H4 (cell line): Measurements from ENCODE around the gene MRPL11. TPM values are rescaled to one million over a fixed set of nuclear protein-coding genes. Genes with fewer than 3 reads are reported as not detected.
"Not testable (repeated sequence)": the region's sequence is repeated elsewhere in the genome, so short reads cannot be mapped to it uniquely, and the experiment has no call there.

ENCODE experiments used
- DNase-seq: peaks from one replicate; pipeline ENCODE4 v3.0.0-alpha.2; 2015; ENCODE audit warnings: low spot score
- total RNA-seq: library from RNA; depleted of rRNA; stranded (reverse); fragments of >200 nt; shearing (Covaris generic); gene quantifications from 2 replicates; pipeline ENCODE4 v1.2.3, GENCODE V29; 2014

Gene MRPL11
- total RNA-seq, 1 experiment from 2014 or later: 77.7 TPM

DNA sequence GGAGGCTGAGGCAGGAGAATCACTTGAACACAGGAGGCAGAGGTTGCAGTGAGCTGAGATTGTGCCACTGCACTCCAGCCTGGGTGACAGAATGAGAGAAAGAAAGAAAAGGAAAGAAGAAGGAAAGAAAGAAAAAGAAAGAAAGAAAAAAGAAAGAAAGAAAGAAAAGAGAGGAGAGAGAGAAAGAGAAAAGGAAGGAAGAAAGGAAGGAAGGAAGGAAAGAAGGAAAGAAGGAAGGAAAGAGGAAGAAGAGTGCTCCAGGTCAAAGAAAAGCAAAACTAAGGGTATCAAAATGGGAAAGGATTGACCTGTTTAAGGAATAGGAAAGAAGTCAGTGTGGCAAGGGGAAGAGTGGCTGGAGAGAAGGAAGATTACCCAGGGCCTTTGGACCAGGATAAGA is 7.4 kb downstream of the MRPL11 start:
- DNase-seq: not testable (repeated sequence)

DNA sequence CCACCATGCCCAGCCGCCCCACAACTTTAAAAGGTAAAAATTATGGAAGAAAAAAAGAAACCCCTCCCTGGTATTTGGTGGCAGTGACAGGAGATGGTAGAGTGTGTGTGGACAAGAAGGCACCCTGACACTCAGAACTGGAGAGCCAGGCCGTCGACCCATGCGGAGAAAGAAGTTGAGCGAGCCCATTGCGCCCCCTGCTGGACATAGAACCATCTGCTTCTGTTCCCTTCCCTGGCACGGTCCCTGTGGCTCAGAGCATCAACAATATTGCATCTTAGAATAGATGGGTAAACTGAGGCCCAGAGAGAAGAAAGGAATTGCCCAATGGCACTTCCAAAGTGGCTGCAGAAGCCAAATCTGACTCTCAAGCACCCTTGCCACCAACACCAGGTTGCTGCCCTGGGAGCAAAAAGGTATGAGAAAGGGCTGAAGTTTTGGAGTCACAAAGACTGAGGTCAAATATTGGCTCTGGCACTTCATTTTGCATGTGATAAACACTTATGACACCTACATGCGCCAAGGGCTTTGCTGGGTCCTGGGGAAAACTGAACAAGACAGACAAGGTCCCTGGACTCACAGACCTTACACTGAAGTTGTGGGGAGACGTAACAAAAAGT is 8.6 kb downstream of the MRPL11 start:
- peak; percentile 38 for DNase-seq

DNA sequence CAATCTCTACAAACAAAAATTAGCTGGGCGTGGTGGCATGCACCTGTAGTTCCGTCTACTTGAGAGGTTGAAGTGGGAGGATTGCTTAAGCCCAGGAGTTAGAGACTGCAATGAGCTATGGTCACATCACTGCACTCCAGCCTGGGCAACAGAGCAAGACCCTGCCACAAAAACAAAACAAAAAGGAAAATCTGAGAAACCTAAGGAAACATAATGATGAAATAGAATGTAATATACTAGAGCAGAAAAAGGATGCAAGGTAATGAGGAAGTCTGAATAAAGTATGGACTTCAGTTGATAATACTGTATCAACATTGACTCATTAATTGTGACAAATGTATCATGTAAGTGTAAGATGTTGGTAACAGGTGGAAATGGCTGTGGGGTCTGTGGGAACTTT is 9.7 kb downstream of the MRPL11 start:
- DNase-seq: no peak

DNA sequence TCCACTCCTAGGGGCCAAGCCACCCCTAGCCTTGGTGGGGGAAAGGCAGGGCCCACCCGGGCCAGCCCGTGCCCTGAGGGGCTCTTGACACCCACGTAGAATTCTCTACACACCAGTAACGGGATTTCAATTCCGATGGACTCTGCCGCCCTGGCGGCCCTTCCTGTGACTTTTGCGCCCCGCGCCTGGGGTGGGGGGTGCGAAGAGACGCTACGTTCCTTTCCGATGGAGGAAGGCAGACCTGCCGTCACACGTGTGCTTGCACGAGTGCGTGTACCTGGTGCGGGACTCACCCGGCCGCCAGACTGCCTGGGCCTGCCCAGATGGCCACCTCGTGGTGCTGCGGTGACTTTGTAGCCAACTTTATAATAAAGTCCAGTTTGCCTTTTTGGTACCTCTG is 12.3 kb downstream of the MRPL11 start:
- no peak for DNase-seq

DNA sequence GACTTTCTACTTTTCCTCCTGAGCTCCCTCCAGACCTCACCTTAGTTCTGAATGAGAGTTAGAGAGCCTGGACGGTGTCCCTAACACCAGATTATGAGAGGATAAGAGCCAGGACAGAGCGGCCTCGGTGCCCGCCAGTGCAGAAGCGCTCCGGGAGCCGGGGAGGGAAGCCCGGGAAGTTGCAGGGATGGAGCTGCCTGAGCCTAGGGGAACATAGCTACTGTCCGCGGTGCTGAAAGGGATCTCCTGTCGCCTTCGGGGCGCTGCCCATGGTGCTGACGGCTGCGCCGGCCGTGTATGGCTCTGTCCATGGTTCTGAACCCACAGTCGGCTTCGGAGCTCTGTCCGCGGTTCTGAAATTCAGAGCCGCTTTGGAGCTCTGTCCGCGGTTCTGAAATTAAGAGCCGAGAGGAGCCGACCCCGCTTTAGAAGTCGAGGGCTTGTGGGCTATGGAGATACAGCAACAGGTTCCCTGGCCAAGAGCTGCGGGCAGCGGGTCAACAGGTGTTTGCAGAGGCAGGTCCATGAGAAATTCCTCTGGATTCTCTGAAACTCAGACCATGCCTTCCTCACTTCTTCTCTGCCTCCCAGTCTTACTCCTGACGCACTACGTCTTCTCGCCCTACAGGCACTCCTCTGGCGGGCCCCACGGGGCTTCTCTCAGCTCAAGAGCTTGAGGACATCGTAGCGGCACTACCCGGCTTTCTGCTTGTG is 17.0 kb downstream of the MRPL11 start:
- peak; percentile 83 for DNase-seq

DNA sequence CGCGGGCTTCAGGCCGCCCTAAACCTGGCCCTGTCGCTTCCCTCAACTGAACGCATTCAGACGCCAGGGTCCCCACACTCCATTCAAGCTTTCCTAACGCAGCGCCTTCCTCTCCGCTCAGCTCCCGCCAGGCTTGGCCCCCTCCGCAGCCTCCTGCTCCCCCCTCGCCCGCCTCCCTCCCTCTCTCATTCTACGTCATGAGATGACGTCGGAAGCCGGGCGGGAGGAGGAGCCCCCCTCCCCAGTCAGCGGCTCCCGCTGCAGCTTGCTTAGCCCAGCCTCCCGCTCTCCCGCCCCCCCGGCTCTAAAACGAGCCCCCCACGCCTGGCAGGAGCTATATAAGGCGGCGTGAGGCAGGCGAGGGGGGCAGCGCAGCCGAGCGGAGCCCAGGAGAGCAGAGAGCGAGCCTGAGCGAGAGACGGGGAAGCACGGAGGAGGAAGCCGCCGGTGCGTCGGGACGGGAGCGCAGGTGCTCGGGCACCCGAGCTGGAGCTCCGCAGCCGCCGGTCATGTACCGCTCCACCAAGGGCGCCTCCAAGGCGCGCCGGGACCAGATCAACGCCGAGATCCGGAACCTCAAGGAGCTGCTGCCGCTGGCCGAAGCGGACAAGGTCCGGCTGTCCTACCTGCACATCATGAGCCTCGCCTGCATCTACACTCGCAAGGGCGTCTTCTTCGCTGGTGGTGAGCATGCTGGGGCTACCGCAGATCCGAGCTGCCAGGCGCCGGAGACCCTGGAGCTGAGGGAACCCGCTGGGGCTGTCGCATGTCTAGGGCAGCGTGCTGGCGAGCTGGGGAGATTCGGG is 17.8 kb downstream of the MRPL11 start, which contains the start of gene NPAS4:
NPAS4 (plus strand) TSS at position 365 of the 806 bp plus-strand sequence; CDS start at position 510, 145 bp downstream.
- no peak for DNase-seq

DNA sequence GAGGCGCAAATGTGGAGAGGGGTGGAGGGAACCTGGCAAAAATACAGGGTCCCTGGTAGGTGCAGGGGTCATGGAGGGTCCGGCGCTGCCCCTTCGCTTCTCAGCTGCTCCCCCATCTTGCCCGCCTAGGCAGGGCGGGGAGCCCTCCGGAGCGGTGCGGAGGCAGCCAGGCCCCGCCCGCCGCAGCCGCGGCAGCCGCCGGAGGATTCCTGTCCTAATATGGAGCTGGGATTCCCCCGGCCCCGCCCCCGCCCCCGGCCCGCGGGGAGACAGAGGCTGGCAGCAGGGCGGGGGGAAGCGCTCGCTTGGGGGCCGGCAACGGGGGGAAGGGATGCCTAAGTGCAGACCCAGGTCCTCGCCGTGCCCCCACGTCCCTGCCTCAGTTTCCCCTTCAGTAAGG is 18.8 kb downstream of the MRPL11 start:
- DNase-seq: no peak

DNA sequence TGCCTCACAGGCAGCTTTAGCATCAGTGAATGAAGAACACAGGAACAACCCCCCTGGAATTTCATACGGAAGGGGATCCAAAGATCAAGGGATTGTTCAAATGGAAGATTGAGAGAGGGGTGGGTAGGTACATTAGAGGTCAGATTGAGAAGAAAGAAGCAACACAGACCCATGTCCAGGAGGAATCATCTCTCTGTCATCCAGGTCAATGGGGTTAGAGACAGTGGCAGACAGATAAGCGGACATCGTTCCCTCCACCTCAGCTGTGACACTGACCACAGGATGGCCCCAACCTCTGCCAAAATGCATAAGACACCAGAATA is 19.7 kb downstream of the MRPL11 start:
- no peak for DNase-seq

DNA sequence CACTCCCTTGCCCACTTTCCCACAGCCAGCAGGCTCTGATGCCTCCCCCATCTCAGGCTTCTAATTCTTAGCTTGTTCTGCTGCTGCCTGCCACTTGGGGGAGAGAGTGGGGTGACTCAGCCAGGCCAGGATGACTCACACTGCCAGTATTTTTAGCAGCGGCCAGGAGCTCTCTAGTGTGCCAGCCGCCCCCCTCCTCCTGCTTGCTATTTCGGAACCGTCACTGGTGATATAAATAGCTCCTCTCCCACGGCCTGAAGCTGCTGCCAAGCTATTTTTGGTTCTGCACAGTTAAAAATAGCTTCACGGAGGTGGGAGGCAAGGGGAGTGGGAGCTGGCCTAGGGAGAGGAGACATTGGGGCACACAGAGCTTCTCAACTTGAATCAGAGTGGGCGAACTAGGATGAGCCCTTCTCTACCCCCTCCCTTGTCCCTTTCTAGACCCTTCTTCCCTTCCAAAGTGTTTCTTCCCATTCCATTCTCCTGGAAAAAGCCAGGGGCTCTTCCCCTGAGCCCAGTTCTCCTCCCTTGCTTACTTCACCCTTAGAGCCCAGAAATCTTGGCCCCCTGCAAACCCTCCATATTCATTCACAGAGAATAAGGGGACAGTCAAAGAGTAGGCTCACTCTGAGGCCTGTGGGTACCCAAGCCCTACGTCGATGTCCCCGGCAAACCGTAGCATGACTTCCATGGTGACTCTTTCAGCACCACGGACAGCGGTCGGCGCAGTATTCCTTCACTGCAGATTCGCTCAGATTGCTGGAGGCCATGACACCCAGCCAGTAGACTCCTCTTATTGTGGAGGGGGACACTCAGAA is 20.3 kb downstream of the MRPL11 start:
- peak; percentile 85 for DNase-seq

DNA sequence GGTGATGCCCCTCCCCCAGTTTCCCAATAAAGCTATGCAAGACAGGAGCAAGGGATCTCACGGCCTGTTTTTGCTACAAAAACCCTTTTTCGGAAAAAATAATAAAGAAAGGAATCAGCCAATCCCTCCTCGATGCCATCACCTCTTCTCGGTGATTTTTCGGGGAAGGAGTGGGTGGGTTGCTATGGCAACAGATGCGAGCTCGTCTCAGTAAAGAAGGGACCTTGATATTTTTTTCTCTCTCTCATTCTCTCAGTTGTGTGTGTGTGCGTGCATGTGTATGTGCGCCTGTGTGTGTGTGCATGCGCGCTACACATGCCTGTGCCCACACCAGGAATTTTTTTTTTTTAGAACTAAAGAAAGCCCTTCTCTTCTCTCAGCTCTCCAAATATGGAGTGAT is 21.6 kb downstream of the MRPL11 start:
- no peak for DNase-seq

DNA sequence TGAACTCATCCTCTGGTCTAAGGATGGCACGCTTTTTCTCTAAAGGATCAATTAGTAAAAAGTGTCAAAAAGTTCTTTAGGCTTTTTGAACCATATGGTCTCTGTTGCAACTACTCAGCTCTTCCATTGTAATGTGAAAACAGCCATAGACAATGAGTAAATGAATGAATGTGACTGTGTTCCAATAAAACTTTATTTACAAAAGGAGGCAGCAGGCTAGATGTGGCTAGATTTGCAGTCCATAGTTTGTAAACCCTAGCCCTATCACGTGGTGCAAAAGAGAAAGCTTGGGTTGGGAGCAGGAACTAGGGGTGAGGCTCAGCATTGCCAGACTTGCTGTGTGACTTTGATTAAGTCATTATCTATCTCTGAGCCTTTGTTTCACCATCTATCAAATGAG is 23.2 kb downstream of the MRPL11 start:
- no peak for DNase-seq

DNA sequence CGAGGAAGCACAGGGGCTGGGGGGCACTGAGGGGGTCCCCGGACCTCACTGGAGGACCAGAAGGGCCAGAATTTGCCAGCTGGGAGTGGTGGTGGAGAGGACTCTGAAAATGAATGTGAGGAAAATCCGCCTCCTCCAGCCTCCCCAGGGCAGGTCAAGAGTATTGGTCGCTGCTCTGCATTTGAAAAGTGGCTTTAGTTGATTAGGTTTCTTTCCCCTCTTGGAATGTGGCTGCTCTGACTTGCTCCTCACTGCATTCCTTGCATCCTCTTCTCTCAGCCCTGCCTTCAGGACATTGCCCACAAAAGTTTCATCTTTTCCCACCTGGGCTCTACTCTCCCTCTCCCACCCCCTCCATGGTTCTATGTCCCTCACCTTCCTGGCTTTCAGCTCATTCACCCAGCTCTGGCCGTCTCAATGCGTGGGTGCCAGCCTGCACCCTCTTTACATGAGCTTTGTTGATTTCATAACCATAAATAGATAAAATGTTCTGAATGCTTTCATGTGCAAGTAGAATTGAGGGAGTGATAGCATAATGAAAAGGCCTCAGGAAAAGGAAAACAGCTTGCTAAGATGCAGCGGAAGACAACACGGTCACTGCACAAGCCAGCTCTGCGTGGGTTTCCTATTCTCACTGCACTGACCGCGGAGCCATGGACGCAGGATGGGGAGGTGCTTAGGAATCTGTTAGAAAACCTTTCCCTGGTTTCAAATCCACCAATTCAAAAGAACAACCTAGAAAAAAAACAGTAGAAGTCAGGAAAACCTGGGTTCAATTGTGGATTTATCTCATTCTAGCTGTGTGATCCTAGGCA is 24.3 kb downstream of the MRPL11 start:
- DNase-seq: no peak

DNA sequence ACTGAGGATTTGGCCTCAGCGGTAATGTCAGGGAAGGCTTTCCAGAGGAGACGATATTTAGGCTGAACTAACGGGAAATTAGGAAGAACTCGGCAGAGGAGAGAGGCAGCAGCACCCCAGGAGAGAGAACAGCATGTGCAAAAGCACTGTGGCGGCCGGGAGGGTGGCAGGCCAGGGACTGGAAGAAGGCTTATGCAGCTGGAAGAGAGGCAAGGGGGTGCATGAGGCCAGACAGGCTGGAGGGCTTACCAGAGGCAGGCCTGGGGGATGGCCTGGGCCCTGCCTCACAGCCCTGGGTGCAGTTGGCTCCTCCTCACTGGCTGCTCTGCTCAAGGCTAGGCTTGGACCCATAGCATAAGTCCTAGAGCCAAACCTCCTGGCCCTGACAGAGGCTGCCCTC is 25.5 kb downstream of the MRPL11 start:
- DNase-seq: no peak

DNA sequence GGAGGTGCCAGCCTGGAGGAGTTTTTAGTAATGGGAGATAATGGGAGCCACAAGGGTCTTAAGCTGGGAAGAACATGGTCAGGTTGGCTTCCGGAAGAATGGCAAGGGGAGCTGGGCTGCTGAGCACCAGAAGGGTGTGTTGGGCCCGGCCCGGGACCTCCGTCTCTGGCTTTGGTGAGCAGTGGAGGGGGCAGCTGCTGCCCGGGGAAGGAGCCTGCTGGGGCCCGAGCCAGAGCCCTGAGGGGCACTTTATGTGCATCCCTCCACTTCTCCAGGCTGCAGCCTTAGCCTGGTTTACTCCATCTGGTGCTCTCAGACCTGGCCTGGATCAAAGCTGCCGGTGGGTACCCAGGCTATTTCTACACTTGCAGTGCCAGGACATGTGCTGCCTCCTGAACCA is 26.5 kb downstream of the MRPL11 start:
- DNase-seq: no peak

DNA sequence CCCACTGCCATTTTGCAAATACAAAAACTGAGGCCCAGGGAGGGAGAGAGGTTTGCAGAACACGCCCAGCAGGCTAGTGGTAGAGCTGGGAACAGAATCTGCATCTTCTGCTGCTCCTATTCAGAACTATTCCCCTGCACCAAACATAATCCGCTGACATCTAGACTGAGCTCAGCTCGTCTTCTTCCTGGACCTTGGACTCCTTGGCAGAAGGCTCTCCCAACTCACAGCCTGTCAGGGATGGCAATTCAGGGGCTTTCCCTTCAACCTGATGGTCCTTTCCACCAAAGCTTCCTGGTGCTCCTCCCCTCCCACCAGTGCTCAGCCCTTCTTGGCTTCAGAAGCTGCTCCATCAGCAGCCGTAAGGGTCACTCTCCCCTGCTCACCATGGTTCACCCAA is 27.3 kb downstream of the MRPL11 start:
- no peak for DNase-seq

DNA sequence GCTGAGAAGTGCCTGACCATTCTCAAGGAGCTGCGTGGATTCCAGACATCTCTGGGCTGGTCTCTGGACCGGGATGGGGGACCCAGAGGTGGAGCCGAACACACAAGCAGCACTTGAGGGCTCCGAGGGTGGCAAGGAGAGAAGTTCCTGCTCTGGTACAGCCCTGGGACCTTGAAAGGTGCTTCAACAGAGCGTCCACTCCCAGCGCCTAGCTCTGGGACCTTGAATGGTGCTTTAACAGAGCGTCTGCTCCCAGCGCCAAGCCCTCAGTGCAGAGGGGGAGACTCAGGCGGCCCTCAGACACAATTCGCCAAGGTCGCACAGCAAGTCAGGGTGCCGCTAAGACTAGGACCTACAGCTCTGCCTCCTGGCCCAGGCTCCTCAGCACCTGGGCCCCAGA is 28.5 kb downstream of the MRPL11 start:
- no peak for DNase-seq

DNA sequence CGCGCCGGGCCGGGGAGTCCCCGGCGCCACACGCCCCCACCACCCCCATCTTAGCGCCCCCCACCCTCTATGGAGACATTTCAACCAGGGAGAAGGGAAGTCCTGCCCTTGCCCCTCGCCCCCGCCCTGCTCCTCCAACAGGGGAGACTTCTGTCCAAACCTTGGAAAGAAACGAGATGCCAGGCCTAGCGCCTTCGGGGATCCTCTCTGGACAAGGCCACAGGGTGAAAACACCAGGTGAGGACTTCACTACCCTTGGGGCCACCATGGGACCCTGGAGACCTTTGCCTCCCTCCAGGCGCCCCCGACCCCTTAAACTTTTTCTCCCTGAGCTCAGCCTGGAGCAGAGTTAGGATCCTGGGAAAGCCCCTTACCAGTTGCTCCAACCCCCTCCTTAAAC is 29.4 kb downstream of the MRPL11 start:
- no peak for DNase-seq

DNA sequence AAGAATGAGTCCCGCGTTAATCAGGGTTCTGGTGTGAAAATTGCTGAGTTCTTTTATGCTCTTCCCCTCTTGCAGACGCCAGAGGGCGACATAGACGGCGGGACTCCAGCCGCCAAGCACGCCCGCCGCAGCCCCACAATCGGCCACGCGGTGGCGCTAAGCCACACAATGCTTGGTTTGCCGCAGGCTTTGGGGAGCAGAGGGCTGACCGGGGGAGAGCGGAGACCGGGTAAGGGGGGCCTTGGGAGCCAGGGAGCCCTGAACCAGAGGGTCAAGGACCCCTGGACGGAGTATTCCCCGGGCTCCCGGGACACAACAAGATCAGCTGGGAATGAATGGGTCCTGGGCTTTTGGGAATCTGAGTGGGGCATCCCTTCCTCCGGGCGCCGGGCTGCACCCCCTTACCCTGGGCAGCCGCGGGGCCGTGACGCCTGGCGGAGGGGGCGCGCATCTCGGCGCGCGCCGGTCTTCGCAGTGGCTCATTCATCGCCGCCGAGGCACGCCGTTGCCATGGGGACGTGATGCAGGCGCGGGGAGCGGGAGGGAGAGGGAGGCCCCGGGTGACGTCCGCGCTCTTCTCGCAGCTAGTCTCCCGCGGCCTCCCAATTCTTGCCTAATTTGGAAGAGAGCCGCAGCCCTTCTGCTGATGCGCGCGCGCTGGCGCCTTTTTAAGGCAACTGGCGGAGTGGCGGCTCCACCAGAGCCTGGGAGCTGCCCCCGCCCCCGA is 30.0 kb downstream of the MRPL11 start:
- peak; percentile 82 for DNase-seq

DNA sequence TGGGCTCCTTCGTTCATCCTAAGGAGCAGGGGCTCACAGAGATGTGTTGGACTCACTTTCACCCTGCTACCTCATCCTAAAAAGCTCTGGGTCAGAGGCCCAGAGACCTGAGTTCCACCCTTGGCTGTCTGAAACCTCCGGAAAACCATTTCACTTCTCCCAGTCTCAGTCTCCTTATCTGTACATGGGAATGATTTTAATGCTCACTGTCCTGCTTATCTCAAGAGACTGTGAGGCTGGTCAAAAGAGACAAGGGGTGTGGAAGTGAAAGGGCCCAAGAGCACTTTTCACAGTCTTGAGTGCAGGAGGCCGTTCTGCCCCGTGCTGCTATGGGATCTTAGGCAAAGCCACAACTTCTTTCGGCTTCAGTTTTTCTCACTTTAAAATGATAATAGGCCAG is 31.0 kb downstream of the MRPL11 start:
- no peak for DNase-seq

DNA sequence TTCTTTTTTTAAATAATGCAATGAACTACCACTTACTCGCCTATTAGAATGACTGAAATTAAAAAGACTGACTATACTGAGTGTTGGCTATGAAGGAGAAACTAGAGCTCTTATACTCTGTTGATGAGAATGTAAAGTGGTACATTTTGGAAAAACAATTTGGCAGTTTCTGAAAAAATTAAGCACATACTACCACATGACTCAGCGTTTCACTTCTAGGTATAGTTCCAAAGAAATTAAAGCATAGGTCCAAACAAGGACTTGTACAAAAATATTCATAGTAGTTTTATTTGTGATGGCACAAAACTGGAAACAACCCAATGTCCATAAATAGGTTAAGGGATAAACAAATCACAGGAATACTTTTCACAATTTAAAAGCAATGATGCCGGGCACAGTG is 44.7 kb downstream of the MRPL11 start:
- no peak for DNase-seq

DNA sequence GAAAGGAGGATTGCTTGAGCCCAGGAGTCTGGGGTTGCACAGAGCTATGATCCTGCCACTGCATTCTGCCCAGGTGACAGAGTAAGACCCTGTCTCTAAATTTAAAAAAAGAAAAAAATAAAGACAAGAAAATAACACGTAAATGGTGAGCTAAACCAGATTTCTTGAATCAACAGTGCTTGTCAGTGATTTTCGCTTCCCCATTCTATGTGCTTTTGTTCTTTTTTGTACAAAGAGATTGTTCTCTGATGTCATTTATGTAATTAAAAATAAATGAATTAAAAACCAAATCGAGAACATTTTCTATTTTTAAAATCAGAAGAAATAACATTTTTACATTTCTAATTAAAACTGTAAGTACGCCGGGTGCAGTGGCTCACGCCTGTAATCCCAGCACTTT is 47.3 kb downstream of the MRPL11 start:
- no peak for DNase-seq
